Lung (tissue), 12 donors: ENCODE data around the gene TMSB15B. TPM values are rescaled to one million over a fixed set of nuclear protein-coding genes. Genes with fewer than 3 reads are reported as not detected.
"Not testable (repeated sequence)": the region's sequence is repeated elsewhere in the genome, so short reads cannot be mapped to it uniquely, and the experiment has no call there.

Source experiments
- ATAC-seq: fragments of 200-7000 bp; cut with Tn5 transposase; one replicate; pipeline ENCODE4 v1.9.1; 2020; ENCODE audit warnings: moderate number of reproducible peaks; ENCODE audit not compliant: insufficient read depth, low FRiP score
- DNase-seq, 3 donors: peaks; one replicate each; pipeline ENCODE4 v3.0.0-alpha.2; 2013 to 2017
- H3K27ac ChIP-seq, 2 donors: one replicate each; pipeline ENCODE4 v1.5.1; 2013; ENCODE audit warnings: mild to moderate bottlenecking in 2 of 2, moderate library complexity in 2 of 2, control low read depth in 1 of 2, inconsistent platforms in 1 of 2, low read depth in 1 of 2, low read length in 1 of 2
- H3K27me3 ChIP-seq, 3 donors: one replicate each; pipeline ENCODE4 v1.5.1; 2013; ENCODE audit warnings: low read length in 2 of 3; ENCODE audit not compliant: control insufficient read depth in 3 of 3, insufficient read depth in 3 of 3
- H3K36me3 ChIP-seq, 4 donors: one replicate each; pipeline ENCODE4 v1.5.1; 2013; ENCODE audit warnings: low read length in 4 of 4, mild to moderate bottlenecking in 1 of 4, moderate library complexity in 1 of 4; ENCODE audit not compliant: control insufficient read depth in 4 of 4, insufficient read depth in 4 of 4
- H3K4me1 ChIP-seq, 5 donors: one replicate each; pipeline ENCODE4 v1.5.1; 2013; ENCODE audit warnings: low read length in 5 of 5, mild to moderate bottlenecking in 2 of 5, moderate library complexity in 1 of 5; ENCODE audit not compliant: control insufficient read depth in 5 of 5, insufficient read depth in 5 of 5
- H3K4me3 ChIP-seq: one replicate; pipeline ENCODE4 v1.5.1; 2013; ENCODE audit warnings: mild to moderate bottlenecking, control low read depth, moderate library complexity
- H3K9ac ChIP-seq, 2 donors: one replicate each; pipeline ENCODE4 v1.5.1; 2013; ENCODE audit warnings: low read length in 2 of 2, control low read depth in 1 of 2; ENCODE audit not compliant: insufficient read depth in 1 of 2
- H3K9me3 ChIP-seq, 4 donors: one replicate each; pipeline ENCODE4 v1.5.1; 2013; ENCODE audit warnings: low read length in 3 of 4, mild to moderate bottlenecking in 1 of 4, moderate library complexity in 1 of 4; ENCODE audit not compliant: control insufficient read depth in 4 of 4, insufficient read depth in 3 of 4
- WGBS, 2 donors: extraction: QIAGEN DNeasy Blood & Tissue Kit; methylation state at CpG; one replicate each; pipeline ENCODE4 v1.1.7; 2013; 5-methylcytosine and 5-hydroxymethylcytosine counted together
- polyA plus RNA-seq, 2 donors: library from polyadenylated mRNA; stranded (reverse); fragments of 200-250 nt; gene quantifications; one replicate each; pipeline ENCODE4 v1.2.1, GENCODE V29; 2013
- total RNA-seq, 2 donors: library from RNA; depleted of rRNA in 1 of 2; stranded (reverse); fragments of >200 nt in 1 of 2; gene quantifications; one replicate each; pipeline ENCODE4 v1.2.1, GENCODE V29; 2014 to 2021
- TF ChIP-seq, protein P1 (sequence below): IDR thresholded peaks from 2 replicates; pipeline ENCODE4 v1.5.1; 2012; ENCODE audit warnings: mild to moderate bottlenecking; ENCODE audit errors: control extremely low read depth, extremely low read depth
- donor health status: control.
- donor health status: control.
- donor health status: Bipolar disorder and iron deficiency.
- donor health status: healthy.
- donor health status: DM: yes; HTN: yes; CAD: no.

Gene TMSB15B
- total and polyA plus RNA-seq, 4 donors: 1.2 to 6.2 (median 2.5) TPM

DNA sequence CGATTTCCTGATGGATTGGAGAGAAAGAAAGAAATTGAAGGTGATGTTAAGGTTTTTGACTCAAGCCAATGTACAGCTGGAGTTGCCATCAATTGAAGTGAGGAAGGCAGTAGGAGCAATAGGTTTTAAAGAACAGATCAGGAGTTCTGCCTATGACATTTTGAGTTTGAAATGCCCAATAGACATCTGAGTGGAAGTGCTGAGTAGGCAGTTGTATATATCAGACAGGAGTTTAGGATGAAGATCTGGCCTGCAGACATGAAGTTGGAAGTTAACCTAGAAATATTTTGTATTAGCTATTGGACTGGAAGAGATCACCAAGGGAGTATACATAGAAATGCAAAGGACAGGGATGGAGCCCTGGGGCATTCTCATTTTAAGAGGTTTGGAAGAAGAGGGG is 12.9 kb upstream of the TMSB15B start:
- DNase-seq: no peak

DNA sequence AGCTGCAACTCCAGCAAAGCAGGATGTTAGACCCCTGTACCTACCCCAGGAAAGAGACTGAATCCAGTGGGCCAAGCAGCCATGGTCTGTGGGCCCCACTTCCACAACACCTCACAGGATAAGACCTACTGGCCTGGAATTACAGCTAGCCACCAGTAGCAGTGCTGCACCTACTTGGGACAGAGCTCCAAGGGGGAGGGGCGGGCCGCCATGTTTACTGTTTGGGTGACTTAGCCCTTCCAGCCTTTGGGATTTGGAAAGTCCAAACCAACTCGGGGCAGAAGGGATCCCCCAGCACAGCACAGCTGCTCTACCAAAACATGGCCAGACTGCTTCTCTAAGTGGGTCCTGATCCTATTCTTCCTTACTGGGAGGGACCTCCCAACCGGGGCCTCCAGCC is 9.1 kb upstream of the TMSB15B start:
- Histone ChIP-seq H3K9me3 (peaks cover 0 to 2% (median 0%) of the 10 kb centered on the region in 4 donors), H3K9ac (no peak overlapping the region), H3K4me1 (no peaks in the 10 kb centered on the region), H3K4me3 (no peak overlapping the region), H3K27me3 (peaks cover 2 to 25% (median 4%) of the 10 kb centered on the region in 3 donors), H3K27ac (no peak overlapping the region), H3K36me3 (no peaks in the 10 kb centered on the region)
- ATAC-seq (no peak), DNase-seq (no peak)
- WGBS, 2 donors: 66 to 100% methylated on average over 4 of the region's 4 CpGs
- TF ChIP-seq, protein P1, sequence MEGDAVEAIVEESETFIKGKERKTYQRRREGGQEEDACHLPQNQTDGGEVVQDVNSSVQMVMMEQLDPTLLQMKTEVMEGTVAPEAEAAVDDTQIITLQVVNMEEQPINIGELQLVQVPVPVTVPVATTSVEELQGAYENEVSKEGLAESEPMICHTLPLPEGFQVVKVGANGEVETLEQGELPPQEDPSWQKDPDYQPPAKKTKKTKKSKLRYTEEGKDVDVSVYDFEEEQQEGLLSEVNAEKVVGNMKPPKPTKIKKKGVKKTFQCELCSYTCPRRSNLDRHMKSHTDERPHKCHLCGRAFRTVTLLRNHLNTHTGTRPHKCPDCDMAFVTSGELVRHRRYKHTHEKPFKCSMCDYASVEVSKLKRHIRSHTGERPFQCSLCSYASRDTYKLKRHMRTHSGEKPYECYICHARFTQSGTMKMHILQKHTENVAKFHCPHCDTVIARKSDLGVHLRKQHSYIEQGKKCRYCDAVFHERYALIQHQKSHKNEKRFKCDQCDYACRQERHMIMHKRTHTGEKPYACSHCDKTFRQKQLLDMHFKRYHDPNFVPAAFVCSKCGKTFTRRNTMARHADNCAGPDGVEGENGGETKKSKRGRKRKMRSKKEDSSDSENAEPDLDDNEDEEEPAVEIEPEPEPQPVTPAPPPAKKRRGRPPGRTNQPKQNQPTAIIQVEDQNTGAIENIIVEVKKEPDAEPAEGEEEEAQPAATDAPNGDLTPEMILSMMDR: no peak

More for the DNA sequence above, 12.9 kb upstream of the TMSB15B start:
- Histone ChIP-seq H3K27ac (no peak overlapping the region), H3K27me3 (peaks cover 2 to 23% (median 2%) of the 10 kb centered on the region in 3 donors), H3K9me3 (peaks cover 0 to 2% (median 0%) of the 10 kb centered on the region in 4 donors), H3K9ac (no peak overlapping the region), H3K36me3 (no peaks in the 10 kb centered on the region), H3K4me1 (no peaks in the 10 kb centered on the region), H3K4me3 (no peak overlapping the region)
- 45 to 89% methylated on average over 1 of the region's 1 CpG for WGBS, 2 donors
- TF ChIP-seq, protein P1: no peak
- ATAC-seq: no peak

DNA sequence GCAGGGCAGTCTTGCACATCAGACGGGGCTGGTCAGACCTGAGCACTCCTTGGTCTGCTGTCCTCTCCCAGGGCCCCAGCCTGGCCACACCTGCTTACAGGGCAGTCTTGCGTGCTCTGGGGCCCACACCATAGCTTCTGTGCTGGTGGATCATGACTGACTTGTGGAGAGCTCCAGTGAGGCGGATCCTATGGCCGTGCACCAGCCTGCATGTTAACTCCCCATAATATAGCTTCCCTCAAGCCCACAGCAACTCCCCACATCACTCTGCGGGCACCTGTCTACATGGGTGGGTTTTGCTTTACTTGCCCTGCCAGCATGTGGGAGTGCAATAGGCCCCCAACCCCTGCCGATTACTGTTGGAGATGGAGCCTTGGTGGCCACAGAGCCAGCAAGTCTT is 8.2 kb upstream of the TMSB15B start:
- no peak overlapping the region for H3K4me3 ChIP-seq
- H3K9me3 ChIP-seq: peaks cover 0 to 2% (median 0%) of the 10 kb centered on the region in 4 donors
- no peaks in the 10 kb centered on the region for H3K4me1 ChIP-seq
- no peaks in the 10 kb centered on the region for H3K36me3 ChIP-seq
- peaks cover 2 to 19% (median 4%) of the 10 kb centered on the region in 3 donors for H3K27me3 ChIP-seq
- H3K9ac ChIP-seq: no peak overlapping the region
- TF ChIP-seq, protein P1: no peak
- ATAC-seq (no peak), DNase-seq (no peak)
- no peak overlapping the region for H3K27ac ChIP-seq
- WGBS, 2 donors: 87 to 100% methylated on average over 6 of the region's 6 CpGs

- H3K4me1 ChIP-seq, H3K27me3 ChIP-seq, H3K27ac ChIP-seq, ATAC-seq, H3K9ac ChIP-seq, H3K9me3 ChIP-seq, DNase-seq, H3K4me3 ChIP-seq, H3K36me3 ChIP-seq: not testable (repeated sequence)
- WGBS, 2 donors: no CpG with 5 or more reads among the region's 6 CpGs
Measured at GRCh38 chrX:103960599-103960998, 1.8 kb upstream of the TMSB15B start.

- H3K27me3 ChIP-seq, H3K27ac ChIP-seq, H3K4me3 ChIP-seq, ATAC-seq, H3K9me3 ChIP-seq, H3K9ac ChIP-seq, H3K36me3 ChIP-seq, DNase-seq, H3K4me1 ChIP-seq: not testable (repeated sequence)
- WGBS, 2 donors: no CpG with 5 or more reads among the region's 13 CpGs
Measured at GRCh38 chrX:103983508-103983907, 21.1 kb downstream of the TMSB15B start.
